SK-N-SH (cell line): ENCODE results near the gene CCDC116. TPM values are rescaled to one million over a fixed set of nuclear protein-coding genes. Genes with fewer than 3 reads are reported as not detected.

Experiments
- CTCF ChIA-PET: fragments of 300-600, 350-600 bp; formaldehyde crosslinking; extraction: SDS; loops from one replicate; lab custom pipeline; 2021; lab: Yijun Ruan, JAX
- POLR2A ChIA-PET: fragments of 350-600 bp; sonication (Branson Sonifier 250); formaldehyde crosslinking; extraction: SDS; loops from one replicate; lab custom pipeline; 2020; ENCODE audit warnings: antibody characterized with exemption, inconsistent platforms; lab: Yijun Ruan, JAX
- DNase-seq: peaks from one replicate; pipeline ENCODE4 v3.0.0; 2012
- H2AFZ ChIP-seq: fragments of 200-600 bp; sonication (generic); 2 replicates; pipeline ENCODE4 v1.8.1; 2016; ENCODE audit warnings: antibody characterized with exemption, mild to moderate bottlenecking, low read depth
- H3F3A ChIP-seq: fragments of 200-600 bp; sonication (generic); replicated peaks from 2 replicates; pipeline ENCODE3; 2016; ENCODE audit warnings: antibody characterized with exemption, mild to moderate bottlenecking; ENCODE audit not compliant: insufficient read depth
- H3K27ac ChIP-seq, 2 experiments: fragments of 200-500 bp in 1 of 2; fragments of 200-600 bp in 1 of 2; sonication (Bioruptor generic) in 1 of 2; sonication (generic), shearing (Covaris generic) in 1 of 2; 2 replicates each; pipeline versions ENCODE4 v1.5.1 to v1.6.1; 2014 to 2016; ENCODE audit warnings: low read depth in 2 of 2, inconsistent platforms in 1 of 2, low read length in 1 of 2, mild to moderate bottlenecking in 1 of 2, mixed read lengths in 1 of 2
- H3K27me3 ChIP-seq: fragments of 200-600 bp; sonication (generic), shearing (Covaris generic); 2 replicates; pipeline ENCODE4 v1.6.1; 2016; ENCODE audit warnings: mixed run types; ENCODE audit not compliant: insufficient read depth
- H3K36me3 ChIP-seq, 2 experiments: fragments of 200-500 bp in 1 of 2; fragments of 200-600 bp in 1 of 2; sonication (Bioruptor generic) in 1 of 2; sonication (generic) in 1 of 2; replicated peaks in 1 of 2; 2 replicates each; pipeline versions ENCODE3 to v1.5.1; 2014 to 2016; ENCODE audit warnings: low read length in 1 of 2, mild to moderate bottlenecking in 1 of 2; ENCODE audit not compliant: insufficient read depth in 2 of 2, control insufficient read depth in 1 of 2
- H3K4me1 ChIP-seq, 2 experiments: fragments of 200-500 bp in 1 of 2; fragments of 200-600 bp in 1 of 2; sonication (Bioruptor generic) in 1 of 2; sonication (generic), shearing (Covaris generic) in 1 of 2; 2 replicates each; pipeline versions ENCODE4 v1.5.1 to v1.6.1; 2014 to 2016; ENCODE audit warnings: low read depth in 1 of 2, low read length in 1 of 2, mixed run types in 1 of 2; ENCODE audit not compliant: insufficient read depth in 2 of 2, control insufficient read depth in 1 of 2
- H3K4me2 ChIP-seq: fragments of 200-600 bp; sonication (generic), shearing (Covaris generic); 2 replicates; pipeline ENCODE4 v1.6.1; 2017; ENCODE audit warnings: mixed run types
- H3K4me3 ChIP-seq, 2 experiments: fragments of 200-500 bp in 1 of 2; fragments of 200-600 bp in 1 of 2; sonication (Bioruptor generic) in 1 of 2; sonication (generic), shearing (Covaris generic) in 1 of 2; 2 replicates each; pipeline versions ENCODE4 v1.5.1 to v1.8.1; 2014 to 2016; ENCODE audit warnings: low read depth in 2 of 2, inconsistent platforms in 1 of 2, low read length in 1 of 2, mild to moderate bottlenecking in 1 of 2, mixed read lengths in 1 of 2, moderate library complexity in 1 of 2
- H3K79me2 ChIP-seq: fragments of 200-600 bp; sonication (generic); 2 replicates; pipeline ENCODE4 v1.8.1; 2017; ENCODE audit warnings: mild to moderate bottlenecking; ENCODE audit not compliant: insufficient read depth
- H3K9ac ChIP-seq: fragments of 200-600 bp; sonication (generic); 2 replicates; pipeline ENCODE4 v1.6.1; 2017; ENCODE audit warnings: mixed run types
- H3K9me2 ChIP-seq: fragments of 200-600 bp; sonication (generic); 2 replicates; pipeline ENCODE4 v1.6.1; 2017; ENCODE audit warnings: mixed run types
- H3K9me3 ChIP-seq: fragments of 200-600 bp; sonication (generic); 2 replicates; pipeline ENCODE4 v1.6.1; 2017; ENCODE audit warnings: mixed run types, mild to moderate bottlenecking, moderate library complexity
- H4K20me1 ChIP-seq: fragments of 200-600 bp; sonication (generic); 2 replicates; pipeline ENCODE4 v1.6.1; 2017; ENCODE audit warnings: mild to moderate bottlenecking, mixed run types; ENCODE audit not compliant: insufficient read depth
- CHD2 ChIP-seq: fragments of 150-350 bp; IDR thresholded peaks from 2 replicates; pipeline ENCODE4 v1.6.1; 2018; ENCODE audit warnings: low read length; ENCODE audit not compliant: partially characterized antibody
- CTCF ChIP-seq: fragments of 200-600 bp; sonication (generic); IDR thresholded peaks from 2 replicates; pipeline ENCODE4 v1.6.1; 2017; ENCODE audit warnings: antibody characterized with exemption, mild to moderate bottlenecking, moderate library complexity
- EZH2phosphoT487 ChIP-seq: fragments of 200-600 bp; sonication (generic); IDR thresholded peaks from 2 replicates; pipeline ENCODE4 v1.6.1; 2017; ENCODE audit warnings: low read depth, mixed run types, mild to moderate bottlenecking, antibody characterized with exemption, moderate library complexity, borderline replicate concordance
- FOXM1 ChIP-seq: IDR thresholded peaks from 2 replicates; pipeline ENCODE4 v1.4.0; 2012; ENCODE audit warnings: low read depth, mild to moderate bottlenecking
- GABPA ChIP-seq: IDR thresholded peaks from 2 replicates; pipeline ENCODE4 v1.4.0; 2012; ENCODE audit warnings: low read depth, mild to moderate bottlenecking
- GATA2 ChIP-seq: sonication (generic); formaldehyde crosslinking; IDR thresholded peaks from 2 replicates; pipeline ENCODE4 v1.5.0; 2020; ENCODE audit warnings: mild to moderate bottlenecking, missing genetic modification reagents
- IRF3 ChIP-seq: fragments of 150-350 bp; IDR thresholded peaks from 2 replicates; pipeline ENCODE4 v1.6.1; 2016; ENCODE audit warnings: mild to moderate bottlenecking, low read depth, low read length
- MAX ChIP-seq: IDR thresholded peaks from 2 replicates; pipeline ENCODE4 v1.4.0; 2012; ENCODE audit warnings: low read depth
- MEF2A ChIP-seq: IDR thresholded peaks from 2 replicates; pipeline ENCODE4 v1.4.0; 2012; ENCODE audit warnings: low read depth, borderline replicate concordance
- MXI1 ChIP-seq: IDR thresholded peaks from 2 replicates; pipeline ENCODE4 v1.6.1; 2012; ENCODE audit warnings: mild to moderate bottlenecking, low read depth, low read length, improper control_type of control experiment
- NFIC ChIP-seq: IDR thresholded peaks from 2 replicates; pipeline ENCODE4 v1.4.0; 2012; ENCODE audit warnings: borderline replicate concordance
- PBX3 ChIP-seq: IDR thresholded peaks from 2 replicates; pipeline ENCODE4; 2012
- RAD21 ChIP-seq: IDR thresholded peaks from 2 replicates; pipeline ENCODE4 v1.6.1; 2012; ENCODE audit warnings: mild to moderate bottlenecking, low read length
- REST ChIP-seq: IDR thresholded peaks from 2 replicates; pipeline ENCODE4 v1.6.1; 2012; ENCODE audit warnings: mild to moderate bottlenecking, low read depth, low read length, moderate library complexity
- RXRA ChIP-seq: IDR thresholded peaks from 2 replicates; pipeline ENCODE4 v1.4.0; 2012; ENCODE audit warnings: low read depth, mild to moderate bottlenecking, borderline replicate concordance
- SIN3A ChIP-seq: IDR thresholded peaks from 2 replicates; pipeline ENCODE4 v1.6.1; 2012; ENCODE audit warnings: low read depth, mild to moderate bottlenecking, low read length, moderate library complexity, borderline replicate concordance
- SMC3 ChIP-seq: IDR thresholded peaks from 2 replicates; pipeline ENCODE4 v1.6.1; 2012; ENCODE audit warnings: low read depth, low read length, improper control_type of control experiment
- TCF12 ChIP-seq: IDR thresholded peaks from 2 replicates; pipeline ENCODE4 v1.4.0; 2012
- TEAD4 ChIP-seq: IDR thresholded peaks from 2 replicates; pipeline ENCODE4 v1.4.0; 2012; ENCODE audit warnings: mild to moderate bottlenecking, borderline replicate concordance; ENCODE audit not compliant: insufficient read depth
- USF1 ChIP-seq: IDR thresholded peaks from 2 replicates; pipeline ENCODE4 v1.4.0; 2012; ENCODE audit warnings: low read depth, borderline replicate concordance
- whole genome bisulfite sequencing: methylation state at CpG from one replicate; pipeline ENCODE4 v1.1.6; 2017; ENCODE audit warnings: low lambda C conversion rate; 5-methylcytosine and 5-hydroxymethylcytosine counted together
- polyA plus RNA-seq, 3 experiments: library from polyadenylated mRNA; depleted of rRNA; stranded (reverse); fragments of >200 nt; gene quantifications; 2 replicates each; pipeline ENCODE4 v1.2.3, GENCODE V29; 2012

Gene CCDC116
- polyA plus RNA-seq, 1 of the 3 experiments (the other 2 are of a cell fraction) = 0.28 TPM

GRCh38 chr22:21650823-21651520 lies 18.4 kb downstream of the CCDC116 start:
- 35% methylated on average over 6 of the region's 6 CpGs for WGBS
- Histone ChIP-seq H3K36me3 (peaks cover 0 to 8% of the 10 kb centered on the region in 2 experiments), H3F3A (peaks cover 2% of the 10 kb centered on the region), H3K79me2 (peaks cover 15% of the 10 kb centered on the region), H3K9me2 (no peaks in the 10 kb centered on the region), H3K4me2 (peak overlapping the region; percentile 100), H3K27ac (peak overlapping the region; percentile 63 to 67), H3K27me3 (no peaks in the 10 kb centered on the region), H3K4me3 (peak overlapping the region; percentile 71 to 95), H3K9me3 (no peaks in the 10 kb centered on the region), H2AFZ (peak overlapping the region; percentile 98), H4K20me1 (no peaks in the 10 kb centered on the region), H3K9ac (peak overlapping the region; percentile 83), H3K4me1 (peaks cover 8 to 20% of the 10 kb centered on the region in 2 experiments; a peak in 2 of 4 replicates)
- CTCF ChIA-PET = interaction anchor here (0.9 to 3.8 kb wide), 2 partner anchors 8 to 22 kb away, joined by 4 to 23 read pairs; partner anchors contain the start of gene SDF2L1
- POLR2A ChIA-PET = interaction anchor here (1.5 kb wide), 2 partner anchors 9 to 15 kb away, joined by 6 read pairs; partner anchors contain the start of genes PPIL2 and SDF2L1
- no peak for TF ChIP-seq MXI1
- TF ChIP-seq CHD2 = no peak
- no peak for TF ChIP-seq REST
- TF ChIP-seq MAX = no peak
- TF ChIP-seq TEAD4 = no peak
- no peak for TF ChIP-seq FOXM1
- no peak for TF ChIP-seq USF1
- no peak for TF ChIP-seq GABPA
- no peak for TF ChIP-seq MEF2A
- TF ChIP-seq CTCF = no peak
- TF ChIP-seq NFIC = no peak
- TF ChIP-seq RAD21 = no peak
- no peak for TF ChIP-seq PBX3
- TF ChIP-seq IRF3 = no peak
- TF ChIP-seq EZH2phosphoT487 = no peak
- no peak for TF ChIP-seq TCF12
- no peak for TF ChIP-seq RXRA
- TF ChIP-seq SIN3A = no peak
- TF ChIP-seq SMC3 = no peak
- TF ChIP-seq GATA2 (CRISPR knock-in tag) = no peak
- DNase-seq = no peak
